Measurements from ENCODE around the gene UNK.

The UNK gene

DNA sequence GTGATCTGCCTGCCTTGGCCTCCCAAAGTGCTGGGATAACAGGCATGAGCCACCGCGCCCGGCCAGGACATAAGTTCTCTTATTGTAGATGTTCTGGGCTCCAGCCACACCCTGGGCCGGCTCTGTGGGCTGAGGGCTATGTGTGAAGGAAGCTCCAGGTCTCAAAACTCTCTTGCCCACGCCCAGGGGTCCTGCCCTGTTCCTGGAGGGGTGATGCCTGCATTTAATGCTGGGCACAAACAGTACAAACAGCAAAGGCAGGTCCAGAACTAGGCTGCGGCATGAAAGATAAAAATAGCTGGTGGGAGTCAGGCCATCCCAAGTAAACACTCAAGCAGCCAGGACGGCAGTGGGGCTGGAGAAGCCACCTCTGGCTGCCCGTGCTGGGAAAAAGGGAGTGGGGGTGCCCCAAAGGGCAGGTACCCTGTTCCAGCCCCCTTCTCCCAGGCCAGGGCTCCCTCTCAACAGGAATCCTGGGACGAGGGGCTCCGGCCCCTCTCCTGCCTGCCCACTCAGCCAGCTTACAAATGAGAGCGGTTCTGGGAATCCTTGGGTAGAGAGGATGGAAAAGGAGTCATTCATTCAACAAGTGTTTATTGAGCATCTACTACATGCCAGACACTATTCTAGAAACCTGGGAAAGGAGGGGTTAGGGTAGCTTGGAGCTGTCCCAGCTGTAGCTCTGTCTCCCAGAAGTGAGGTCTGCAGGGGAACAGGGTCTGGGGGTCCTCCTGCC is 89.1 kb downstream of the UNK start:
- DNase-seq (ENCODE audit: low spot score) = no peak

DNA sequence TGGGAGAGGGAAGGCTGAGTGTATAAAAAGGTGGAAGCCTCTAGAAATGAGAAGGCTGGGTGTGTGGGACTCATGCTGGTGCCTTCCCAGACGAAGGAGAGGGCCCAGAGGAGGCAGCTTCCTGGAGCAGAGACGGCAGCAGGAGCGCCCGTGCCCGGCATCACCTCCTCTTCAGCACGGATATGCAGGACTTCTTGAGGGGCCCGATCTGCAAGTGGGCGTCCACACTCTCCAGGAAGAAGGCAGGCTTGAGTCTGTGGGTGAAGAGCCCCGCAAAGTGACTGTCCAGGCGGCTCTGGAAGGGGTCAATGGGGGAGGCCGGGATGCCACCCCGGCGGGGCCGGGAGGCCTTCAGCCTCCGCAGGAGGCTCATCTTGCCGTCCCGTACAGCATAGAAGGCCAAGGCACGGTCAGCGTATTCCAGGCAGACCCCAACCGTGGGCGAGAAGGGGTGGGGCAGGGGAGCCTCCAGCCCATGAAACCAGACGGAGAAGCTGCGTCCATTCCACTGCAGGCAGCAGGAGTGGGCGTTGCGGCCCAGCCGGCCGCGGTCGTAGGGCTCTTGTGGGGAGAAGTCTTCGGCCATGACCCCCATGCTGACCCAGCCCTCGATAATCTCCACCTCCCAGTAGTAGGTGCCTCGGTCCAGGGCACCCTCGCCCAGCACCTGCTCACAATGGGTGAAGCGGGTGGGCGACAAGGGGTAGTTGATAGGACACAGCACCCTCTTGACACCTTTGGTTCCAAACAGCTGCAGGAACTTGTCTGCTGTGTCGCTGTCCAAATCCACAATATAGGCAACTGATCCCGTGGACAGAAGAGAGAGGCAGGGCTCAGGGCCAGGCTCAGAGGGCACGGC is 89.9 kb downstream of the UNK start:
- no peak for DNase-seq (ENCODE audit: low spot score)

Data from pons (tissue), 1 donor.